GM15510 (cell line): ENCODE results near the gene UCKL1.

Experiments
- POLR2A ChIP-seq: IDR thresholded peaks from 3 replicates; pipeline ENCODE4 v1.6.1; 2011; ENCODE audit warnings: borderline replicate concordance; ENCODE audit not compliant: insufficient read length; ENCODE audit errors: extremely low read depth

The UCKL1 gene

DNA sequence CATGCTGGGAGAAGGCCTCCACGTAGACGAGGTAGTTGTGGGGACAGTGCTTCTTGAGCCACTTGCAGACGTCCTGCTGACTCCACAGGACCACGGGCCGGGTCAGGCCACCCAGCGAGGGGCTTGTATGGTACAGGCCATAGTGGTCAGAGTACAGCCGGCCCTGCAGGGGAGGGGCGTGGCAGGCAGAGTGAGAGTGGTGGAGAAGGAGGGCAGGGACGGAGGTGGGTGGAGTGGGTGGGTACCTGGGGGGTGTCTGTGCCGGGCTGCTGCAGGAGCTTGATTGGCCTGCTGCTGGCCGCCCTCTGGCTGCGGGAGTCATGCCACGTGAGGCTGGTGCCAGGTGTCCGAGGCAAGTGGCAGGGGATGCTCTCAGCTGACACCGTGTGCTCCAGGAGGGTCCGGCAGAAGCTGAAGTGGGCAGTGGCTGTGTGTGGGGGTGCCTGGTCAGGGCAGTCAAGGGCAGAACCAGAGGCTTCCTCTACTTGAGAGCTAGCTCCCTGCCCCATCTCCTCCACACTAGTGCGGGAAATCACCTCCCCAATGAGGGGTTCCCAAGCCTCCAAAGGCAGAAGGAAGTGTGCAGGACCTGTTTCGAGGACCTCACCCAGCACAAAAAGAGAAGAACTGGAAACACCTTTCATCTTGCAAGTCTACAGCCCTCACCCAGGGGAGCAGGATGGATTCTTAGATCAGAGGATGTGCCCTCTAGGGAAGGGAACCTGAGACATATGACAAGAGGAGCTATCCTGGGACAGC, 20.9 kb upstream of the UCKL1 start:
- TF ChIP-seq POLR2A, result no peak

DNA sequence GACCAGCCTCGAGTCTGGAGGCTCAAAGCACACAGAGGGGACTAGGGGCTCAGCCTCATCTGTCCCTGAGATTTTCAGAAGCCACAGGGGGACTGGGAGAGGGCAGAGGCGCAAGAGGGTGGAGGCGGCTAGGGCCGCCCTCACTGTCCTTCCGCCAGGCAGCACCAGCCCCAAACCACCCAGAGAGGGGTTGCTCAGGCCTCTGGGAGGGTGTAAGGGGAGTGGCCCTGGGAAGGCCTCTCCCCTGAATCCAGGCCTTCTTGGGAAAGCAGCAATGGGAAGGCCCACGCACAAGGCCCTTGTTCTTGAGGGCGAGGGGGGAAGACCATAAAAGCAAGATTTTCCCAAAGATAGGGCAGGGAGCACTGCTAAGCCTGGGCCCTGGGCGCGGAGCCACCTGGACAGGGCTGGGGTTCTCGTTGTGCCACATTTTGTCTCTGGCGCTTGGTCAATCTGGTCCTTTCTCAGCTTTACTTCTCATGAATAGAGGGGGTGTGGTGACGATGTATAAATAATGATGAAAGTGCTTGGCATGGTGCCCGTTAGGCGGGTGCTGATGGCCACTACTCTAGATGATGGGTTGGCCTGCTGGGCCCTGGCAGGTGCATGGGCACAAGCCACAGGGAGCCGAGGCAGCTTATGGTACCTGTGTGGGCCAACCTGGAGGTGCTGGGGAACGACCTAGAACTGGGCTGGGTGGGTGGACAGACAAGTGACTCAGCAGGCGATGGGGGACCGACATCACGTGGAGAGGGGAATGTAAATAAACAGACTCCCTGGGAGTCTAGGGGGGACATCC, 18.4 kb upstream of the UCKL1 start:
- TF ChIP-seq POLR2A, result no peak

DNA sequence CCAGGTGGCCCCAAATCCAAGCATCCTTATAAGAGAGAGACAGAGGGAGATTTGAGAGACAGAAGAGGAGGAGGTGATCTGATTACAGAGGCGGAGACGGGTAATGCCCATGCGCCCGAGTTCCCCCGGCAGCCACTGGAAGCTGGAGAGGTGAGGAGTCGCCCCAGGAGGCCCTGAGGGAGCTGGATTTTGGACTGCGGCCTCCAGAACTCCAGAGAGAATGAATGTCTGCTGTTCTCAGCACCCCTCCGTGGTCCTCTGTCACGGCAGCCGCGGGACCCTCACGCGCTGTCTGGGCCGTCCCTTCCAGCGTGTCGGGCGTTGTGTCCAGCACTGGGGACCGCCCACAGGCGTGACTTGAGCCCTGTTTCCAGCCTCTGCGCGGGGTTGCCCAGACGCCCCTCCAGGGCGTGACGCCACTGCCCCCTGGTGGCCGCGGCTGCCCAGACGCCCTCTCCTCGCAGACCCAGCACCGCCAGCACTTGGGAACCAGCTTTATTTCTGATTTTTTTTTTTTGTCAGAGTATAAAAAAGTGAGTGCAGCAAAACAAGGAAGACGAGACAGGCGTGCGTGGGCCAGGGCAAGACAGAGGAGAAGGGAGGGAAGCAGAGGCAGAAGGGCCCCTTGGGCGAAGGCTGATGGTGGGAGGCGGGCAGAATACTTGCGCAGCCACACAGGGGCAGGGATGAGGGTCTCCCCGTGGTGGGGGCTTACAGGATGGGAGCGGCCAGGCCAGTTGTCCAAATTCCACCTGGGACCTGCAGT, 17.6 kb upstream of the UCKL1 start:
- no peak for TF ChIP-seq POLR2A

DNA sequence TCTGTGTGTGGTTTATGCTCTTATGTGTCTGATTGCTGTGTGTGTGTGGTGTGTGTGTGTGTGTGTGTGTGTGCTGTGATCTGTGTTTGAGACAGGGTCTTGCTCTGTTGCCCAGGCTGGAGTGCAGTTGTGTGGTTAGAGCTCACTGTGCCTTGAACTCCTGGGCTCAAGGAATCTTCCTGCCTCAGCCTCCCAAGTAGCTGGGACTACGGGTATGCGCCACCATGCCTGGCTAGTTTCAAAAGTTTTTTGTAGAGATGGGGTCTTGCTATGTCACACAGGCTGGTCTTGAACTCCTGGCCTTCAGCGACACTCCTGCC, 16.9 kb upstream of the UCKL1 start:
- no peak for TF ChIP-seq POLR2A

DNA sequence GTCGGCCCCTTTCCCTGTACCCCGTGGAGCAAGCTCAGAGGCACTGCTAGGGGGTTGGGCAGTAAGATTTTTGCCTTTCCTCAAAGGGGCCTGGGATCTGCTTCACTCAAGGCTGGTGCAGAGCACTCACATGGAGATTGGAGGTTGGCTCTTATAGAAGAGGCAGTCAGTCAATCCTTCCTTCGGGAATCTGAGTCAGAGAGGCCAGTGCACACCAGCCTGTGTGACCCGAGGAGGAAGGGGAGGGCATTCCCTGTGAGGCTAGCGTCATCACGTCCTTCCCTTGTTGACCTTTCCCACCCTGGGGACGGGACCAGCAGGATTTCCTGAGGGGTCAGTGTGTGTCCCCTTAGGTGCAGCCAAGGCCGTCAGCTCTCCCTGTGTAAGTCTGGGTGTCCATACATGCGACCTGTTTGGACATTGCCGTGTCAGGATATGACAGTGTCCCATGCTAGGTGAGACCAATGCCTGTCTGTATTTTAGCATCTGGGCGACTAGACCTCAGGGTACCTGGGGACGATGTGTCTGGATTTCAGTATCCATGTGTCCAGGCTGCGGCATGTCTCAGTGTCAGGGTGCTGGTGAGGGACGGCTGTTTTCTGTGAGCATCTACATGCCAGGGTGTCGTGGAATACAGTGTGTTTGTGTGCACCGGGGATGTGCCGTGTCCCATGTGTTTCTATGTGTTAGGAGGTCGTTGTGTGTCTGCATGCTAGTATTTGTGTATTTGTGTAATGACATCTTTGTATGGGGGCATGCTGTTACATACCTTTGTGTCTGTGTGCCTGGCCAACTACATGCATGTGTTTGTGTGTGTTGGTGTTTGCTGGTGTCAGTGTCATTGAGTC, 16.3 kb upstream of the UCKL1 start:
- no peak for TF ChIP-seq POLR2A

DNA sequence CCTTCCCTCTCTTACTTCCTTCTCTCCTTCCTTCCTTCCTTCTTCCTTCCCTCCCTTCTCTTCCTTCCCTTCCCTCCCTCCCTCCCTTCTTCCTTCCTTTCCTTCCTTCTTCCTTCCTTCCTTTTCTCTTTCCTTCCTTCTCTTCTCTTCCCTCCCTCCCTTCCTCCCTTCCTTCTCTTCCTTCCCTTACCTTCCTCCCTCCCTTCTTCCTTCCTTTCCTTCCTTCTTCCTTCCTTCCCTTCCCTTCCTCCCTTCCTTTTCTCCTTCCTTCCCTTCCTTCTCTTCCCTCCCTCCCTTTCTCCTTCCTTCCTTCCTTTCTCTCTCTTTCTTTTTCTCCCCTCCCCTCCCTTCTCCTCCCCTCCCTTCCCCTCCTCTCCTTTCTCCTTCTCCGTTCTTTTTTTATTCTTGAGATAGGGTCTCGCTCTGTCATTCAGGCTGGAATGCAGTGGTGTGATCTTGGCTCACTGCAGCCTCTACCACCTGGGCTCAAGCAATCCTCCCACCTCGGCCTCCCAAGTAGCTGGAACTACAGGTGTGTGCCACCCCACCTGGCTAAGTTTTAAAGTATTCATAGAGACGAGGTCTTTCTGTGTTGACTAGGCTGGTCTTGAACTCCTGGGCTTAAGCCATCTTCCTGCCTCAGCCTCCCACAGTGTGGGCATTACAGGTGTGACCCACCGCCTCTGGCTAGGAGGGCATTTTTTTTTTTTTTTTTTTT, 14.7 kb upstream of the UCKL1 start:
- no peak for TF ChIP-seq POLR2A

GRCh38 chr20:63969838-63970713, 13.9 kb upstream of the UCKL1 start, which contains the start of gene ZNF512B:
TSS of gene ZNF512B (minus strand) at chr20:63969930. CDS start at chr20:63967950, 1,980 bp downstream.
- no peak for TF ChIP-seq POLR2A

GRCh38 chr20:63968928-63969760, 12.9 kb upstream of the UCKL1 start:
- no peak for TF ChIP-seq POLR2A

GRCh38 chr20:63968136-63968927, 12.1 kb upstream of the UCKL1 start:
- TF ChIP-seq POLR2A, result no peak

DNA sequence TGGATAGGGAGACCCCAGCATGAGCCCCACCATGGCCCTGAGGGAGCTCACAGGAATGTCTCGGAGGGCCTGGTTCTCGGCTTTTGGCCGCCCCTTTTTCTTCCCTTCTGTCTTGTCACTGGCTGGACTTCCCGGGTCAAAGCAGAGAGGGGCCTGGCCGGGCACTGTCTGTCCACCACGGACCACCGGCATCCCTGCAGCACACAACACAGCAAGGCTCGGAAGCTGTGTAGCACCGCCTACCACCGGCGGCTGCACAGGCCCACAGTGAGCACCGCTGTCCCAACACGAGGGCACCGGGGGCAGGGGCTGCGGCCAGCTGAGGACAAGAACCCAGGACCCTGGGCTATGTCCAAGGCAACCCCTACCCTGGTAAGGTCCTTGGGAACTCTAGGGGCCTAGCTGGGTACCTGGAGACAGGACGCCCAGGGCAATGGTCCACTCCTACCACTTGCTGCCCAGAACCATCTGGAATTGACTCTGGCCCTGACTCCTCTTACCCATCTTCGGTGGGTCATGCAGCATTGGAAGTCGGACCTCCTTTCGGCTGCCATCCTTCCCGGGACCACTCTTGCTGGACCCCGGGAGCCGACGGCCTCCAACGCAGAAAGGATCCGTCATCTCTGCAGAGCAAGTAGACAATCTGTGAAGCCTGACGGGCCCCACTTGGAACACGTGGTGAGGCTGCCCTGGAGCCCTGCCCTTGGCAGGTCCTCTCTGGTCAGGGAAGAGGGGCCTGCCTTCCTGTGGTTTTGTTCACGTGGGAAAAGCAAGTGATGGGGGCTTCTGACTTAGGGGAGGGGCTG, 11.3 kb upstream of the UCKL1 start:
- TF ChIP-seq POLR2A, result no peak

DNA sequence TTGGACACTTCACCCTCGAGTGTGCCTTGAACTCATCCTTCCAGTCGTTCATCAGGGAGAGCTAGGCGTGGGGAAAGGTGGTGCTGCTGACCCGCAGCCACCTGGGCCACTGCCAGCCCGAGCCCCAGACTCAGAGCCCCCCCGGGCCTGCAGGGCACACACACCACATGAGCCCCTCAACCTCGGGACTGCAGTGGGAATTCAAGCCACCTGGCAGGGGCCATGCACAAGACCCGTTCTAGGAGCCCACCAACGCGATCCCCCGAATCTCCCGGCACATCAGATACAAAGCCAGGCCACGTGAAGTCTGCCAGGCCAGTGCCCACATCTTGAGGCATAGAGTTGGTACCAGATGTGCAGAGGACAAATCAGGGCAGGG, 10.7 kb upstream of the UCKL1 start:
- no peak for TF ChIP-seq POLR2A
